ENCODE data around the gene CSNK1A1L.

The CSNK1A1L gene

GRCh38 chr13:37105251-37105714 is at the start of gene CSNK1A1L:
Gene CSNK1A1L (minus strand): TSS chr13:37105664. CDS start chr13:37105256, 408 bp downstream.
- no peak for DNase-seq

GRCh38 chr13:37149380-37149779 is 43.9 kb upstream of the CSNK1A1L start:
- DNase-seq: no peak

GRCh38 chr13:37148501-37148900 is 43.0 kb upstream of the CSNK1A1L start:
- no peak for DNase-seq

GRCh38 chr13:37144661-37145060 is 39.2 kb upstream of the CSNK1A1L start:
- no peak for DNase-seq

- DNase-seq: no peak
These were observed 38.4 kb upstream of the CSNK1A1L start for GRCh38 chr13:37143911-37144310.

GRCh38 chr13:37142877-37143276 is 37.4 kb upstream of the CSNK1A1L start:
- no peak for DNase-seq

GRCh38 chr13:37141011-37141410 is 35.5 kb upstream of the CSNK1A1L start:
- DNase-seq: no peak

- no peak for DNase-seq
These were observed 33.9 kb upstream of the CSNK1A1L start for GRCh38 chr13:37139356-37139755.

- DNase-seq: no peak
These were observed 33.5 kb upstream of the CSNK1A1L start for GRCh38 chr13:37138926-37139325.

GRCh38 chr13:37138169-37138568 is 32.7 kb upstream of the CSNK1A1L start:
- DNase-seq: no peak

- no peak for DNase-seq
These were observed 31.2 kb upstream of the CSNK1A1L start for GRCh38 chr13:37136633-37137032.

- no peak for DNase-seq
These were observed 30.7 kb upstream of the CSNK1A1L start for GRCh38 chr13:37136187-37136586.

GRCh38 chr13:37134411-37135041 is 29.1 kb upstream of the CSNK1A1L start:
- no peak for DNase-seq

- DNase-seq: no peak
These were observed 26.7 kb upstream of the CSNK1A1L start for GRCh38 chr13:37132211-37132610.

- DNase-seq: no peak
These were observed 25.6 kb upstream of the CSNK1A1L start for GRCh38 chr13:37131092-37131491.

- no peak for DNase-seq
These were observed 24.4 kb upstream of the CSNK1A1L start for GRCh38 chr13:37129866-37130265.

- DNase-seq: no peak
These were observed 22.3 kb upstream of the CSNK1A1L start for GRCh38 chr13:37127691-37128241.

GRCh38 chr13:37123337-37123736 is 17.9 kb upstream of the CSNK1A1L start:
- DNase-seq: no peak

GRCh38 chr13:37118016-37118415 is 12.6 kb upstream of the CSNK1A1L start:
- no peak for DNase-seq

GRCh38 chr13:37114250-37114649 is 8.8 kb upstream of the CSNK1A1L start:
- no peak for DNase-seq

GRCh38 chr13:37113534-37113933 is 8.1 kb upstream of the CSNK1A1L start:
- no peak for DNase-seq

GRCh38 chr13:37109051-37109678 is 3.7 kb upstream of the CSNK1A1L start:
- DNase-seq: no peak

- no peak for DNase-seq
These were observed 2.4 kb upstream of the CSNK1A1L start for GRCh38 chr13:37107868-37108267.

GRCh38 chr13:37107456-37107855 is 2.0 kb upstream of the CSNK1A1L start:
- no peak for DNase-seq

All from NCI-H510A (cell line).